GM12878 (cell line): ENCODE measurements around the gene EYS.

ENCODE experiments used
- ATF2 ChIP-seq: IDR thresholded peaks from 2 replicates; pipeline ENCODE4 v1.6.1; 2012; ENCODE audit warnings: low read length, inconsistent platforms
- BCL3 ChIP-seq: IDR thresholded peaks from 2 replicates; pipeline ENCODE4 v1.6.1; 2011; ENCODE audit warnings: borderline replicate concordance, low read depth, mild to moderate bottlenecking, moderate library complexity, low read length; ENCODE audit not compliant: insufficient read depth, poor library complexity, severe bottlenecking
- CHD2 ChIP-seq: IDR thresholded peaks from 2 replicates; pipeline ENCODE4 v1.6.1; 2011; ENCODE audit warnings: low read depth, low read length, improper control_type of control experiment, borderline replicate concordance
- CREB1 ChIP-seq: IDR thresholded peaks from 2 replicates; pipeline ENCODE4 v1.6.1; 2012; ENCODE audit warnings: low read depth, mild to moderate bottlenecking, inconsistent platforms
- CTCF ChIP-seq, 3 experiments: IDR thresholded peaks in 2 of 3; conservative IDR thresholded peaks in 1 of 3; 2 replicates each; pipeline ENCODE4 v1.5.1; 2011; ENCODE audit warnings: low read depth in 3 of 3, low read length in 3 of 3, mild to moderate bottlenecking in 3 of 3, control low read depth in 2 of 3, moderate library complexity in 2 of 3, inconsistent platforms in 1 of 3, mixed read lengths in 1 of 3; ENCODE audit not compliant: control insufficient read depth in 2 of 3, insufficient read depth in 1 of 3; ENCODE audit errors: extremely low read depth in 1 of 3
- ESRRA ChIP-seq: IDR thresholded peaks from 2 replicates; pipeline ENCODE4 v1.6.1; 2012; ENCODE audit warnings: mild to moderate bottlenecking, low read length, improper control_type of control experiment
- FOXK2 ChIP-seq: fragments of 450-650 bp; IDR thresholded peaks from 2 replicates; pipeline ENCODE4 v1.6.1; 2017; ENCODE audit warnings: mild to moderate bottlenecking, moderate library complexity
- NFIC ChIP-seq: IDR thresholded peaks from 2 replicates; pipeline ENCODE4 v1.6.1; 2012; ENCODE audit warnings: low read depth, mild to moderate bottlenecking, inconsistent platforms, low read length, moderate library complexity
- POLR2A ChIP-seq: IDR thresholded peaks from 2 replicates; pipeline ENCODE4 v1.6.1; 2011; ENCODE audit warnings: low read depth, mild to moderate bottlenecking, low read length
- REST ChIP-seq: IDR thresholded peaks from 2 replicates; pipeline ENCODE4 v1.6.1; 2012; ENCODE audit warnings: mild to moderate bottlenecking, low read depth, low read length
- TCF7 ChIP-seq: IDR thresholded peaks from 2 replicates; pipeline ENCODE4 v1.6.1; 2014; ENCODE audit warnings: antibody characterized with exemption, borderline replicate concordance
- ZBED1 ChIP-seq: IDR thresholded peaks from 2 replicates; pipeline ENCODE4 v1.6.1; 2016; ENCODE audit warnings: borderline replicate concordance

- TF ChIP-seq POLR2A (no peak), FOXK2 (no peak), TCF7 (no peak), CHD2 (no peak), ATF2 (no peak), CTCF (IDR thresholded peaks at IDR 0.05 in 2 of 3, conservative IDR thresholded peaks at IDR 0.05 in 1 of 3; ENCODE audit: control insufficient read depth in 2 of 3, extremely low read depth in 1 of 3, insufficient read depth in 1 of 3, low read depth in 3 of 3, low read length in 3 of 3) (no peak), CREB1 (no peak), ESRRA (no peak), NFIC (no peak), BCL3 (no peak), ZBED1 (no peak), REST (no peak)
These were observed 1824.8 kb downstream of the EYS start for GRCh38 chr6:63882208-63882607.
